HL-60 (cell line): ENCODE measurements around the gene LRP1-AS.

ENCODE experiments used
- GABPA ChIP-seq: IDR thresholded peaks from 2 replicates; pipeline ENCODE4 v1.6.1; 2012; ENCODE audit warnings: low read depth
- POLR2AphosphoS5 ChIP-seq: IDR thresholded peaks from 2 replicates; pipeline ENCODE4 v1.6.1; 2012; ENCODE audit warnings: low read depth
- SPI1 ChIP-seq: IDR thresholded peaks from 2 replicates; pipeline ENCODE4 v1.6.1; 2012; ENCODE audit warnings: low read depth, mild to moderate bottlenecking, borderline replicate concordance
- TF ChIP-seq, protein P1 (sequence below): IDR thresholded peaks from one replicate; pipeline ENCODE4 v1.5.1; 2011; ENCODE audit warnings: low read length, control low read depth, inconsistent platforms; ENCODE audit not compliant: insufficient read depth

DNA sequence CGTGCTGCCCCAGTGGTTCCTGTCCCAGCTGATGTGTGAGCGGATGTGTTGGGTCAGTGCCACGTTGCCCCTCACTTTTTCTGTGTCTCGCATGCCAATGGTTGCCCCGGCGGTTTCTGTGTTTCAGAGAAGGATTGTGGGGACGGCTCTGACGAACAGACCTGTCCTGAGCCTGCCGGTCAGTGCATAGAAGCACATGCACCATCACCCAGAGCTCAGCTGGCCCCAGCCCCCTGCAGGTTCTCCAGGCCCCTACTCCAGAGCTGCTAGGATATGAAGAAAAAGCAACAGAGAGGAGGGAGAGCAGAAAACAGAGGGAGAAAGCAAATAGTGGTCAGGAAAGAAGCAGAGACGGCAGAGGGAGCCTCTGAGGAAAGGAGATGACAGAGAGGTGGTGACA, 20.6 kb upstream of the LRP1-AS start:
- TF ChIP-seq, protein P1, sequence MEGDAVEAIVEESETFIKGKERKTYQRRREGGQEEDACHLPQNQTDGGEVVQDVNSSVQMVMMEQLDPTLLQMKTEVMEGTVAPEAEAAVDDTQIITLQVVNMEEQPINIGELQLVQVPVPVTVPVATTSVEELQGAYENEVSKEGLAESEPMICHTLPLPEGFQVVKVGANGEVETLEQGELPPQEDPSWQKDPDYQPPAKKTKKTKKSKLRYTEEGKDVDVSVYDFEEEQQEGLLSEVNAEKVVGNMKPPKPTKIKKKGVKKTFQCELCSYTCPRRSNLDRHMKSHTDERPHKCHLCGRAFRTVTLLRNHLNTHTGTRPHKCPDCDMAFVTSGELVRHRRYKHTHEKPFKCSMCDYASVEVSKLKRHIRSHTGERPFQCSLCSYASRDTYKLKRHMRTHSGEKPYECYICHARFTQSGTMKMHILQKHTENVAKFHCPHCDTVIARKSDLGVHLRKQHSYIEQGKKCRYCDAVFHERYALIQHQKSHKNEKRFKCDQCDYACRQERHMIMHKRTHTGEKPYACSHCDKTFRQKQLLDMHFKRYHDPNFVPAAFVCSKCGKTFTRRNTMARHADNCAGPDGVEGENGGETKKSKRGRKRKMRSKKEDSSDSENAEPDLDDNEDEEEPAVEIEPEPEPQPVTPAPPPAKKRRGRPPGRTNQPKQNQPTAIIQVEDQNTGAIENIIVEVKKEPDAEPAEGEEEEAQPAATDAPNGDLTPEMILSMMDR = no peak
- no peak for TF ChIP-seq SPI1
- no peak for TF ChIP-seq POLR2AphosphoS5
- no peak for TF ChIP-seq GABPA
